Measurements from ENCODE around the gene DNTTIP2. TPM values are rescaled to one million over a fixed set of nuclear protein-coding genes. Genes with fewer than 3 reads are reported as not detected.
"Not testable (repeated sequence)": the region's sequence is repeated elsewhere in the genome, so short reads cannot be mapped to it uniquely, and the experiment has no call there.

Gene DNTTIP2, protein sequence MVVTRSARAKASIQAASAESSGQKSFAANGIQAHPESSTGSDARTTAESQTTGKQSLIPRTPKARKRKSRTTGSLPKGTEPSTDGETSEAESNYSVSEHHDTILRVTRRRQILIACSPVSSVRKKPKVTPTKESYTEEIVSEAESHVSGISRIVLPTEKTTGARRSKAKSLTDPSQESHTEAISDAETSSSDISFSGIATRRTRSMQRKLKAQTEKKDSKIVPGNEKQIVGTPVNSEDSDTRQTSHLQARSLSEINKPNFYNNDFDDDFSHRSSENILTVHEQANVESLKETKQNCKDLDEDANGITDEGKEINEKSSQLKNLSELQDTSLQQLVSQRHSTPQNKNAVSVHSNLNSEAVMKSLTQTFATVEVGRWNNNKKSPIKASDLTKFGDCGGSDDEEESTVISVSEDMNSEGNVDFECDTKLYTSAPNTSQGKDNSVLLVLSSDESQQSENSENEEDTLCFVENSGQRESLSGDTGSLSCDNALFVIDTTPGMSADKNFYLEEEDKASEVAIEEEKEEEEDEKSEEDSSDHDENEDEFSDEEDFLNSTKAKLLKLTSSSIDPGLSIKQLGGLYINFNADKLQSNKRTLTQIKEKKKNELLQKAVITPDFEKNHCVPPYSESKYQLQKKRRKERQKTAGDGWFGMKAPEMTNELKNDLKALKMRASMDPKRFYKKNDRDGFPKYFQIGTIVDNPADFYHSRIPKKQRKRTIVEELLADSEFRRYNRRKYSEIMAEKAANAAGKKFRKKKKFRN
- 40.6 and 41.3 TPM in 2 replicates for total RNA-seq
- polyA plus RNA-seq (2012): 17.9 TPM

DNA sequence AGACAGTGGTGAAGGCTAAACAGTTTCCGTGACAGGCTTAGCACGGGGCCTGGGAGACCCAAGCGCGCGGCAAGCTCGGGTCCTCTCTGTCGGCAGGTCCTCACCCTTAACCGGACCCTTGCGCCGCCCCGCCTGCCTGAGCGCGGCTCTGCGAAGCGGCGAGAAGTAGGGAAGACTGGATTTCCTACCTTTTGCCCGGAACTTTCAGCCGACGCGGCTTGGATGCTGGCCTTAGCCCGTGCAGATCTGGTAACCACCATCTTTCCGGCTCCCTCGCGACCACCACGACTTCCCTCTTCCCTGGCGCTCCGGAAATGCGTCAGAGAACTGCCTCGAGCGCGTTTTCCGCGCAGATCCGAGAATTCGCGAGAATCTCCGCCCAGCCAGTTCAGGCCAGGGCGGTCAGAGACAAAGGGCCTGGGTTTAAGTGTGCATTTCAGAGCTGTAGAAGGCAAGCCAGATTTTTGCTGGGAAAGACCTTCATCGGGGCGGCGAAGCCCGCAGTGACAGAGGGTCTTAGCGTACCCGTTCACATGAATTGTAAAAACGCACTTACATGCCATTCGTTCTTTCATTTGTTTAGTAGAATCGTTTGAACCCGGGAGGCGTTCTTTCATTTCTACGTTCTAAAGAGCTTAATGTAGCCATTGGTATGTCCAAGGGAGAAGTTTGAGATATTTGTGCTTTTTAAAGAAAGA lies at the start of gene DNTTIP2:
Gene DNTTIP2, minus strand, starts transcription at position 318 of the 698 bp plus-strand sequence. Its CDS starts 58 bp downstream, at position 260.
- DNase-seq (ENCODE audit: low read depth): peak; percentile 95

DNA sequence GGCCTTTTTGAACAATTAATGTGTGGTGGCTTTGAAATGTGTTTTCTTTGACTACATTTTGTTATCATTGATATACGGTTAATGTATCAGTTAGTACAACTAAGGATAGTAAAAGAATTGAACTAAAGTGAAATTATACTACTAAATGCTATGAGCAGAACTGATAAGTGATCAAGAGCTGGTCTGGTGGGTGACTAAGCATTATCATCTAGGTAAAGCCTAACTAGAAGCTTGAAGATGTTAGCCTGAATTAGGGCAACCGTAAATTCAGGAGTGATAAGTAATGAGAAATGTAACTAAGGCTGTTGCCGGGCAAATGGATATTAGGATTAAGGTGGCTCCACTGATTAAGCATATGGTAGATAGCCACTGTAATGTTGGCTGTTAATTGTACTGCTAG lies 46.2 kb upstream of the DNTTIP2 start:
- no peak for DNase-seq (ENCODE audit: low read depth)

GRCh38 chr1:93919780-93920179 lies 40.8 kb upstream of the DNTTIP2 start:
- DNase-seq (ENCODE audit: low read depth): no peak

GRCh38 chr1:93917302-93917701 lies 38.3 kb upstream of the DNTTIP2 start:
- no peak for DNase-seq (ENCODE audit: low read depth)

DNA sequence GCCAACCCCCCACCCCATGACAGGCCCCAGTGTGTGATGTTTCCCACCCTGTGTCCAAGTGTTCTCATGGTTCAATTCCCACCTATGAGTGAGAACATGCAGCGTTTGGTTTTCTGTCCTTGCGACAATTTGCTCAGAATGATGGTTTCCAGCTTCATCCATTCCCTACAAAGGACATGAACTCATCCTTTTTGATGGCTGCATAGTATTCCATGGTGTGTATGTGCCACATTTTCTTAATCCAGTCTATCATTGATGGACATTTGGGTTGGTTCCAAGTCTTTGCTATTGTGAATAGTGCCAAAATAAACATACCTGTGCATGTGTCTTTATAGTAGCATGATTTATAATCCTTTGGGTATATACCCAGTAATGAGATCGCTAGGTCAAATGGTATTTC lies 31.9 kb upstream of the DNTTIP2 start:
- DNase-seq (ENCODE audit: low read depth): not testable (repeated sequence)

DNA sequence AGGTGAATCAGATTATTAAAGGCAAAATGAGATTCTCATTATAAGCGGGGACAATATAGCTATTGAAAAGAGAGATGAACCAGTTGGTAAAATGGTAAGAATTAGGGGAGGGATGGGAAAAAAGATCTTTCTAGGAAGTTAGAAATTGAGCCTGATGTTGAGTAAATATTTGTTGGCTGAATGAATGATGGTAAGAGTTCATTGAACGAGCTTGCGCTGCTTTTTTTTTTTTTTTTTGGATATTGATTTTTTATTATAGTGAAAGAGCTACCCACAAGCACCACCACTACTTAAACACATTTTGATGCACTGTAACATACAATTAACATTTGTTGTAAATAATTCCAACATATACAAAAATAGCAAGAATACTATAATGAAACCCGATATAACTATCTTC lies 31.3 kb upstream of the DNTTIP2 start:
- no peak for DNase-seq (ENCODE audit: low read depth)

DNA sequence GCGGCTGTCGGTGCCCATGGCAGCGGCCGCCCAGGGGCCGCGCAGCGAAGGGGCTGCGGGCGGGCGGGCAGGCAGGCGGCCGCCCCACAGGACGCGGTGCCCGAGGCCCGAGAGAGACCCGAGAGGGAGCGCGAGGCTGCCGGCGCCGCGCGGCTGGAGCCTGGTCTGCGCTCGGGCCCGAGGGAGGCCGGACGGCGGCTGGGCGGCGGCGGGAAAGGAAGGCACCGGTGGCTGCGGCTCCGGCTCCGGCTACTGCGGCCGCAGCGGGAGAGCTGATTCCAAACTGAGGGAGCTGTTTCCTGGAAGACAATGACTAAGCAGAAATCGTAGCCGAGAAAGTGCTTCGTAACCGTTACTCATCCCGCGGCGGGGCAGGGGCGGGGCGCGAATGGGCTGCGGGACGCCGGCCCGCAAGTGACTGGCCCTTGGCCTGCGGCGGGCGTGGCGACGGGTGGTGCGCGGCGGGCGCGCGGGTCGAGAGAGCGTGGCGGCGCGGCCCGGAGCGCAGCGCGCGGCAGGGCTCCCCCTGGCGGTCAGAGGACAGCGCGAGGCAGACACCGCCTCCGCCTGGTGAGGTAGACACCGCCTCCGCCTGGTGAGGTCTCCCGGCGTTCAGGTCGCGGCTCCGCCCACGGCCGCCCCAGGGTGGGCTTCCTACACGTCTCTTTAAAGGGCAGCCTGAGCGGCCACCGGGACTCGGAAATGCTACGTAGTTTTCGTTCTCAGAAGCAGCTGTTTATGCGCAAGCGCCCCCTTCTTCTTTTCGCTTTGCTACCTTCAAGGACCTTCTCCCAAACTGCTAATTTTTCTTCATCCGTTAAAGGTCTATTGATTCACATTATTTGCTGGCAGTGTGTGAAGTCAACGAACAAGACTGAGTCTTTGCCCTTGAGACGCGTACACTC lies 30.4 kb upstream of the DNTTIP2 start, which contains the start of gene GCLM:
Gene GCLM, minus strand, starts transcription at position 285 of the 905 bp plus-strand sequence. Its CDS starts 267 bp downstream, at position 18.
- peak; percentile 92 for DNase-seq (ENCODE audit: low read depth)

GRCh38 chr1:93908394-93909145 lies 29.6 kb upstream of the DNTTIP2 start:
- DNase-seq (ENCODE audit: low read depth): peak; percentile 37

GRCh38 chr1:93907718-93908117 lies 28.7 kb upstream of the DNTTIP2 start:
- DNase-seq (ENCODE audit: low read depth): peak; percentile 46

GRCh38 chr1:93906480-93906879 lies 27.5 kb upstream of the DNTTIP2 start:
- no peak for DNase-seq (ENCODE audit: low read depth)

GRCh38 chr1:93905734-93906133 lies 26.7 kb upstream of the DNTTIP2 start:
- no peak for DNase-seq (ENCODE audit: low read depth)

- no peak for DNase-seq (ENCODE audit: low read depth)
Observed at GRCh38 chr1:93905051-93905450, 26.0 kb upstream of the DNTTIP2 start.

- no peak for DNase-seq (ENCODE audit: low read depth)
Observed at GRCh38 chr1:93904228-93904627, 25.2 kb upstream of the DNTTIP2 start.

DNA sequence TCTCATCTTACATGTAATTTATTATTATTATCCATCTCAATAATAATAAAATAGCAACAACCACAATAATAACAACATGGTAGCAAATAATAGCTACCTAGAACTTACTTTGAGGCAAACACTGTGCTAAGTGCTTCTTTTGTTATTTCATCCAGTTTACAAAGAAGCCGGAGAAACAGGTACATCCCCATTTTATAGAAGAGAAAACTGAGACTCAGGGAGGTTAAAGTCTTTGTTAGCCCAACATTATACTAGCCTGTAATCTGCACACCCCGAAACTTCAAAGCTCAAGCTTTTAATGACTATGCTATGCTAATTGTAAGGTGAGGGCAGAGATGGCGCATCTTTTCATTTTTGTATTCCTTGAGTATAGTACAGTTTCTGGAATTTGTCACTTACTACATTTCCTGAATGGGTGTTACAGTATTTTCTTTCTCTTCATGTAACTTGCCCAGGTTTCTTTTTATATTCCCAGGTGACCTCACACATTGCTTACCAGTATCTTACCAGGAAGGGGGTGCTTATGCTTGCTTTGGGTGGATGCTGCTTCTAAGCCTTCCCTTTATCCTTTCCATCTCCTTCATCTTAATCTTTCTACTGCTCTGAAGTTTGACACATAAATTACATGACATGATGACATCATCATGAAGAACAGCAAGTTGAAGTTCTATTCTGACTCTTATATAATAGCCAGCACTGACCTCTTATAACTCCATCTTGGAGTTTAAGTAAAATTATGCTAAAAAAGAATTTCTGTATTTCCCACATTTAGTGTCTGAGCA lies 21.9 kb upstream of the DNTTIP2 start:
- DNase-seq (ENCODE audit: low read depth): no peak

DNA sequence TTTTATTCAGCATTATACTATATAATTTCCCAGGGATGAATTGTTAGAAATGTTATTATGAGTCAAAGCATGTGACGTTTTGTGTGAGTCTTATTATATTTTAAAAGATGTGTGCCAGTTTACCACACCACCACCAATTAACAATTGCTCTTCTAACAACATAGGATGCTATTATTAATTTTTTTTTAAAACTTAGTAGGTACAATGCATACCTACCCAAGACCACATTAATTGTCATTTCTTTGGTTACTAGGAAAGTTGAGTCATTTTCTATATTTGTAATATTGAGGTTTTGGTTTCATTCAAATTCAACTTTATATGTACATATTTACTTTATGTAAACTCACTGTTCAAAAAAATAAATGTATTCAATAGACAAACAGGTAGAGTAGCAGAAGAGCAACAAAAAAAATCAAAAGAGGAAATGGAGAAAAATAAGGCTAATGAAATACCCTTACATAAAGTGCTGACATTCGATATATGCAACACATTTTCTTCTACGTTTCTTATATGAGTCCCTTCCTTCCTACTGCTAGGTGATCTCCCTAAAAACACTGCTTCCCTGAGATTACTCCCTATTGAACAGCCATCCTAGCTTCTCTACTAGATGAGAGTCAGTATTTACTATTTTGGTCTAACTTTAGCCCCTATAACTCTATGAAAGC lies 20.7 kb upstream of the DNTTIP2 start:
- DNase-seq (ENCODE audit: low read depth): no peak

GRCh38 chr1:93888900-93889299 lies 9.9 kb upstream of the DNTTIP2 start:
- DNase-seq (ENCODE audit: low read depth): no peak

DNA sequence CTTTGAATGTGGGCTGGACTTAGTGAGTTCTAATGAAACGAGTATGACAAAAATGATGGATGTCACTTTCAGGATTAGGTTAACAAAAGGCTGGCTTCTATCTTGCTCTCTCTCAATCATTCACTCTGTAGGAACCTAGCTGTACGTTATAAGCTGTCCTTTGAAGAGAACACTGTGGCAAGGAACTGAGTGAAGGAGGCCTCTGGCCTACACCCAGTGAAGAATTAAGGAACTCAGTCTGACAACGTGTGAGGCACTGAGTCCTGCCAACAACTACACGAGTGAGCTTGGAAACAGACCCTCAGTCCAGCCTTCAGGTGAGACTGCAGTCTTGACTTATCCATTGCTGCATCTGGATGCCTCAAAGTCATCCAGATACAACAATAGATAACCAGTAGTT lies 3.3 kb upstream of the DNTTIP2 start:
- DNase-seq (ENCODE audit: low read depth): no peak

DNA sequence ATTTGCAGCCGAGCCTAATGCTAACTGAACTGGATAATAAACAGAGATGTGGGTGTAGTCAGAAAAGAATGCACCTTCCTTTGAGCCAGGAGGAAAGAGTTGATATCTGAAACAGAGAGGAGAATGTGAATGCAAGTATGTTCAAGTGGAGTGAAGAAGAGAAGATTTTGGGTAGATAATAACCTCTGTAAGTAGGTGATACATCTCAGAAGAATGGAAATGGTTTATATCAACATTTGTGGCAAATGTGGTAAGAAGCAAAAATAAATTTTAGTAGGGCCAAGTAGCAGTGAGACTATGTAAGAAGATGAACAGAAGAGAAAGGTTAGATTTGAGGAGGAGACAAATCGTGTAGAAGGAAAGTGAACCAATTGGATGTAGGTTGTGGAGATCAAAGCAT lies 1.7 kb upstream of the DNTTIP2 start:
- no peak for DNase-seq (ENCODE audit: low read depth)

- DNase-seq (ENCODE audit: low read depth): peak; percentile 24
Observed at GRCh38 chr1:93878501-93878888, 511 bp downstream of the DNTTIP2 start.
